K562 (cell line): ENCODE data around the gene MAST1. TPM values are rescaled to one million over a fixed set of nuclear protein-coding genes. Genes with fewer than 3 reads are reported as not detected.

ENCODE experiments used
- AFF1 ChIP-seq, 2 experiments: fragments of 450-650 bp; IDR thresholded peaks; 2 replicates each; pipeline ENCODE4 v1.6.1; 2018; ENCODE audit warnings: mild to moderate bottlenecking in 2 of 2, low read depth in 1 of 2; ENCODE audit not compliant: partially characterized antibody in 2 of 2
- BHLHE40 ChIP-seq: IDR thresholded peaks from 2 replicates; pipeline ENCODE4 v1.6.1; 2011; ENCODE audit warnings: low read length, improper control_type of control experiment
- DMBX1 ChIP-seq: fragments of 250-450 bp; sonication (Bioruptor Pico); IDR thresholded peaks from 2 replicates; pipeline ENCODE4 v1.8.0; 2022; ENCODE audit warnings: inconsistent platforms, mild to moderate bottlenecking, moderate library complexity, borderline replicate concordance
- GTF2A2 ChIP-seq: IDR thresholded peaks from 2 replicates; pipeline ENCODE4 v1.6.1; 2016; ENCODE audit warnings: mild to moderate bottlenecking, missing genetic modification characterization, missing compliant biosample characterization
- MAZ ChIP-seq, 2 experiments: fragments of 450-650 bp in 1 of 2; sonication (generic) in 1 of 2; formaldehyde crosslinking; IDR thresholded peaks in 1 of 2; conservative IDR thresholded peaks in 1 of 2; 2 replicates each; pipeline versions ENCODE4 v1.4.0 to v1.5.0; 2020; ENCODE audit warnings: mild to moderate bottlenecking in 1 of 2, missing genetic modification reagents in 1 of 2
- RBFOX2 ChIP-seq: fragments of 200-400 bp; formaldehyde crosslinking; IDR thresholded peaks from 2 replicates; pipeline ENCODE4 v1.6.1; 2017; ENCODE audit warnings: low read depth, mild to moderate bottlenecking, low read length, moderate library complexity
- SMARCA4 ChIP-seq: fragments of 450-650 bp; IDR thresholded peaks from 2 replicates; pipeline ENCODE4 v1.6.1; 2016
- TCF3 ChIP-seq: sonication (generic); formaldehyde crosslinking; IDR thresholded peaks from 2 replicates; pipeline ENCODE4 v1.4.0; 2020; ENCODE audit warnings: mild to moderate bottlenecking, missing genetic modification reagents
- TRIM25 ChIP-seq: fragments of 450-650 bp; IDR thresholded peaks from 2 replicates; pipeline ENCODE4 v1.7.0; 2016; ENCODE audit warnings: borderline replicate concordance
- ZMIZ1 ChIP-seq, 2 experiments: fragments of 150-350 bp in 1 of 2; IDR thresholded peaks; 2 replicates each; pipeline ENCODE4 v1.6.1; 2012 to 2016; ENCODE audit warnings: low read depth in 2 of 2, low read length in 2 of 2, mild to moderate bottlenecking in 1 of 2, moderate library complexity in 1 of 2
- ZNF175 ChIP-seq: fragments of 200-800 bp; sonication (Bioruptor generic); IDR thresholded peaks from 2 replicates; pipeline ENCODE4 v1.6.1; 2016; ENCODE audit warnings: low read depth, mild to moderate bottlenecking, missing genetic modification characterization, missing compliant biosample characterization
- ZNF263 ChIP-seq: sonication (generic); formaldehyde crosslinking; IDR thresholded peaks from 2 replicates; pipeline ENCODE4 v1.8.0; 2022; ENCODE audit warnings: mild to moderate bottlenecking, missing genetic modification reagents, borderline replicate concordance
- ZNF766 ChIP-seq: fragments of 200-800 bp; sonication (Bioruptor generic); conservative IDR thresholded peaks from 2 replicates; pipeline ENCODE4 v1.6.1; 2016; ENCODE audit warnings: missing genetic modification characterization, missing compliant biosample characterization
- polyA plus RNA-seq, 8 experiments: library from polyadenylated mRNA; depleted of rRNA in 4 of 8; stranded (reverse) in 5 of 8; unstranded in 3 of 8; fragments of >200 nt; fragmentation: Nextera tagmentation in 2 of 8; fragmentation: Illumina TruSeq in 1 of 8; extraction: Ambion mirVana in 2 of 8; extraction: Trizol in 1 of 8; gene quantifications; 2 replicates each; pipeline versions ENCODE4 v1.2.1 to v1.2.3, GENCODE V29; 2011 to 2014; ENCODE audit warnings: inconsistent platforms in 1 of 8, missing spikeins in 1 of 8
- total RNA-seq, 7 experiments: library from RNA; depleted of rRNA in 6 of 7; stranded (reverse); fragments of >200 nt in 6 of 7; fragmentation: Illumina TruSeq in 2 of 7; extraction: Trizol in 2 of 7; gene quantifications; 2 replicates each; pipeline versions ENCODE4 v1.2.1 to v1.2.3, GENCODE V29; 2011 to 2021; ENCODE audit warnings: low replicate concordance in 1 of 7

The MAST1 gene
- total and polyA plus RNA-seq, 9 of the 15 experiments (the other 6 are each of a cell fraction or from before 2014, with no cell fraction given): 0.48 to 10.3 (median 3.9) TPM

- TF ChIP-seq DMBX1 (CRISPR knock-in tag): no peak
- peak; percentile 21 to 62; a peak in 3 of 4 replicates for TF ChIP-seq MAZ (CRISPR knock-in tag; conservative IDR thresholded peaks at IDR 0.05 in 1 of 2, IDR thresholded peaks at IDR 0.05 in 1 of 2)
- peak; percentile 31; the same call in 1 of the 2 replicates for TF ChIP-seq ZNF766 (CRISPR knock-in tag)
- TF ChIP-seq TCF3 (CRISPR knock-in tag): peak; percentile 91
- 0 out of 2 replicates have a peak, but pooled peaks have one; percentile 78 for TF ChIP-seq TRIM25
- TF ChIP-seq ZMIZ1 (IDR thresholded peaks at IDR 0.05; ENCODE audit: low read depth in 2 of 2, low read length in 2 of 2): peak in 1 of 2 experiments; percentile 66; a peak in 1 of 4 replicates
- peak; percentile 89 for TF ChIP-seq SMARCA4
- peak; percentile 20; the same call in 1 of the 2 replicates for TF ChIP-seq ZNF263
- TF ChIP-seq GTF2A2: no peak
- TF ChIP-seq BHLHE40: 0 out of 2 replicates have a peak, but pooled peaks have one; percentile 12
- TF ChIP-seq AFF1 (IDR thresholded peaks at IDR 0.05; ENCODE audit: low read depth in 1 of 2, partially characterized antibody in 2 of 2): peak in 1 of 2 experiments; percentile 51
- TF ChIP-seq ZNF175 (CRISPR knock-in tag): no peak
- TF ChIP-seq RBFOX2: peak; percentile 65
These were observed 47.7 kb downstream of the MAST1 start (continued) for GRCh38 chr19:12885749-12886650.
